SK-N-SH treated with all-trans-retinoic acid at 6 μM for 48 hours (cell line): ENCODE measurements around the gene UBTD1.

Source experiments
- ARNTL ChIP-seq: fragments of 450-650 bp; formaldehyde crosslinking; IDR thresholded peaks from 2 replicates; pipeline ENCODE4 v1.5.0; 2020; ENCODE audit warnings: low read depth, mild to moderate bottlenecking, moderate library complexity, borderline replicate concordance
- BACH2 ChIP-seq: fragments of 250-450 bp; sonication (Bioruptor Pico); IDR thresholded peaks from 2 replicates; pipeline ENCODE4 v1.9.0; 2021; ENCODE audit warnings: mild to moderate bottlenecking, borderline replicate concordance
- CREB5 ChIP-seq: fragments of 250-450 bp; sonication (Bioruptor Pico); IDR thresholded peaks from 2 replicates; pipeline ENCODE4 v1.5.1; 2020; ENCODE audit warnings: low read depth, mild to moderate bottlenecking, moderate library complexity
- GLIS3 ChIP-seq: fragments of 250-450 bp; sonication (Bioruptor Pico); IDR thresholded peaks from 2 replicates; pipeline ENCODE4 v1.5.0; 2020; ENCODE audit warnings: mild to moderate bottlenecking, moderate library complexity
- PATZ1 ChIP-seq: fragments of 250-450 bp; sonication (Bioruptor Pico); IDR thresholded peaks from 2 replicates; pipeline ENCODE4 v1.8.0; 2020; ENCODE audit warnings: mild to moderate bottlenecking, moderate library complexity, borderline replicate concordance
- PPARA ChIP-seq: fragments of 250-450 bp; sonication (Bioruptor Pico); IDR thresholded peaks from 2 replicates; pipeline ENCODE4 v1.5.0; 2020; ENCODE audit warnings: mild to moderate bottlenecking, borderline replicate concordance
- RARB ChIP-seq: fragments of 250-450 bp; sonication (Bioruptor Pico); IDR thresholded peaks from 2 replicates; pipeline ENCODE4 v1.8.0; 2021; ENCODE audit warnings: mild to moderate bottlenecking, moderate library complexity
- SNAI2 ChIP-seq: fragments of 250-450 bp; sonication (Bioruptor Pico); IDR thresholded peaks from 2 replicates; pipeline ENCODE4 v1.5.0; 2020; ENCODE audit warnings: mild to moderate bottlenecking, moderate library complexity
- TCF4 ChIP-seq: fragments of 250-450 bp; sonication (Bioruptor Pico); IDR thresholded peaks from 2 replicates; pipeline ENCODE4 v1.8.0; 2021; ENCODE audit warnings: mild to moderate bottlenecking, moderate library complexity, borderline replicate concordance
- TOX ChIP-seq: fragments of 250-450 bp; sonication (Bioruptor Pico); IDR thresholded peaks from 2 replicates; pipeline ENCODE4 v1.8.0; 2021; ENCODE audit warnings: mild to moderate bottlenecking, moderate library complexity, borderline replicate concordance
- TSHZ2 ChIP-seq: fragments of 250-450 bp; sonication (Bioruptor Pico); IDR thresholded peaks from 2 replicates; pipeline ENCODE4 v1.5.0; 2020; ENCODE audit warnings: mild to moderate bottlenecking, moderate library complexity
- ZFP3 ChIP-seq: fragments of 250-450 bp; sonication (Bioruptor Pico); IDR thresholded peaks from 2 replicates; pipeline ENCODE4 v1.5.0; 2020; ENCODE audit warnings: mild to moderate bottlenecking, moderate library complexity
- ZNF565 ChIP-seq: fragments of 450-650 bp; formaldehyde crosslinking; conservative IDR thresholded peaks from 2 replicates; pipeline ENCODE4 v1.5.0; 2020; ENCODE audit warnings: low read depth, mild to moderate bottlenecking, moderate library complexity
- ZNF8 ChIP-seq: fragments of 450-650 bp; formaldehyde crosslinking; IDR thresholded peaks from 2 replicates; pipeline ENCODE4 v1.5.0; 2020; ENCODE audit warnings: mild to moderate bottlenecking, moderate library complexity

- TF ChIP-seq ARNTL (CRISPR knock-in tag) (no peak), PPARA (CRISPR knock-in tag) (no peak), TOX (CRISPR knock-in tag) (no peak), GLIS3 (no peak), BACH2 (CRISPR knock-in tag) (no peak), TSHZ2 (no peak), RARB (CRISPR knock-in tag) (no peak), TCF4 (CRISPR knock-in tag) (no peak), ZNF8 (no peak), CREB5 (no peak), SNAI2 (CRISPR knock-in tag) (no peak), ZNF565 (no peak), PATZ1 (CRISPR knock-in tag) (no peak), ZFP3 (no peak)
These were observed 113.7 kb downstream of the UBTD1 start for GRCh38 chr10:97612386-97612785.
